Activated T-cell treated with anti-CD3 and anti-CD28 coated beads, Interleukin-2, amount 50 U/mL, for 1 hour (primary cell): ENCODE data around the gene APOF.
"Not testable (repeated sequence)": the region's sequence is repeated elsewhere in the genome, so short reads cannot be mapped to it uniquely, and the experiment has no call there.

ENCODE experiments used
- DNase-seq: peaks from one replicate; pipeline ENCODE4 v3.0.0-alpha.2; 2020

Gene APOF, protein sequence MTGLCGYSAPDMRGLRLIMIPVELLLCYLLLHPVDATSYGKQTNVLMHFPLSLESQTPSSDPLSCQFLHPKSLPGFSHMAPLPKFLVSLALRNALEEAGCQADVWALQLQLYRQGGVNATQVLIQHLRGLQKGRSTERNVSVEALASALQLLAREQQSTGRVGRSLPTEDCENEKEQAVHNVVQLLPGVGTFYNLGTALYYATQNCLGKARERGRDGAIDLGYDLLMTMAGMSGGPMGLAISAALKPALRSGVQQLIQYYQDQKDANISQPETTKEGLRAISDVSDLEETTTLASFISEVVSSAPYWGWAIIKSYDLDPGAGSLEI

DNA sequence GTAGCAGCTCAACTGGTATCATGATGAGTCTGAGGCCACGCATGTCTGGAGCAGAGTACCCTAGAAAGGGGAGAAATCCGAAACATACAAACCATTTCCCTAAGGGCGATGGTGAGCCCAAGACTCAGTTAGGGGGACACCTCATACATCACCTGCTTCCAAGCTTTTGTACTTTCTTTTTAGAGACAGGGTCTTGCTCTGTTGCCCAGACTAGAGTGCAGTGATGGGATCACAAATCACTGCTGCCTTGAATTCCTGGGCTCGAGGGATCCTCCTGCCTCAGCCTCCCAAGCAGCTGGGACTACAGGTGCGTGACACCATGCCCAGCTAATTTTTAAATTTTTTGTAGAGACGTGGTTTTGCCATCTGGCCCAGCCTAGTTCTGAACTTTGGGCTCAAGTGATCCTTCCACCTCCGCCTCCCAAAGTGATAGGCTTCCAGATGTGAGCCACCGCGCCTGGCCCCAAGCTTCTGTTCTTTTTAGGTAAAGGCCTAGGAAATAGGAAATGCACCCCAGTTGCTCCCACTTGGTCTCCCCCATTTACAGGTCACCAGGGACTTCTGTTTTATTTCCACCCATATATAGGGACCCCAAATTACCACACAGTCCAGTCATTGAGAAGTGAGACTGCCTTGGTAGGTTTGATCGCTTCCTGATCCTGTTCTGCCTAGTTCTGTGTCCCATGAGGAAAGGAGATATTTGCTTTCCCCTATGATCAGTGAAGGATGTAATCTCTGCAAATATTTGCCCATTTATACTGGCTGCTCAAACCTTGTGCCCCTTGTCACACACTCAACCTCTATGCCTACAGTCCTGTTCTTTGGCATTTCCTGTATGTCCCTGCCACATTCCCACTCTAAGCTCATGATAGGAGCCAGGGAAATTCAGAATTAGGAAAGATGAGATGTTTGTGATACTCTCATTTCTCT is at the start of gene APOF:
Gene APOF, minus strand, starts transcription at position 728 of the 930 bp plus-strand sequence. Its CDS starts 112 bp downstream, at position 616.
- DNase-seq, result no peak

DNA sequence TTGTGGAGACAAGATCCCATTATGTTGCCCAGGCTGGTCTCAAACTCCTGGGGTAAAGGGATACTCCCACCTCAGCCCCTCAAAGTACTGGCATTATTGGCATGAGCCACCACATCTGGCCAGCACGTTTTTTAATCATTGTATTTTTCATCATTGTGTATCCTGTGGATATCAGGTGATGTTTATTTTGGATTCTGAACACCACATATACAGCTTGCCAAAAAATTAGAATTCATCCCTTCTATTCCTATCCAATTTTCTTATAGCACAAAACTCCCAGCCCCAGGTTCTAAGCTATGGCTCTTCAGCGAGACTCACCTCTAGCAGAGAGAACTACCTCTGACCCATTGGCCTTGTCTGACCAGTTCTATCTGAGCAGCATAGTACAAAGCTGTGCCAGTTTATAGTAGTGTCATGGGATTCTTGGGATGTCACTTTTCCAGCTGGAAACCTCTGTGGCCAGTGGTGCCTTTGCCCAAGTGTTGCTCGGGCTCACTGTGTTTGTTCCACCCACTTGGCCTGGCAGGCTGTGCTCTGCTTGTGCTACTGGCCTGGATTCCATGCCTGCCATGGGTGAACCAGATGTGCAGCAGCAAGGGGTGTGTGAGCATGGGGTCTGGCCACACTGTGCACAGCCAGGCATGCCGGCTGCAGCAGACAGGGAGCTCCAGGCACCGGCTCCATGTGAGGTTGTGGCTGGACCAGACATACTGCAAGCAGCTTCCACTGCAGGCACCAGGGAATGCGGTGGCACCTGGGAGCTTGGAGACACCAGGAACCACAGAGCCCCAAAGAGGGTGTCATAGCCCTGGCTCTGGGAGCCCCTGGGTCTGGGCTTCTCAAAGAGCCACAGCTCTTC is 49.4 kb upstream of the APOF start:
- DNase-seq, result no peak

DNA sequence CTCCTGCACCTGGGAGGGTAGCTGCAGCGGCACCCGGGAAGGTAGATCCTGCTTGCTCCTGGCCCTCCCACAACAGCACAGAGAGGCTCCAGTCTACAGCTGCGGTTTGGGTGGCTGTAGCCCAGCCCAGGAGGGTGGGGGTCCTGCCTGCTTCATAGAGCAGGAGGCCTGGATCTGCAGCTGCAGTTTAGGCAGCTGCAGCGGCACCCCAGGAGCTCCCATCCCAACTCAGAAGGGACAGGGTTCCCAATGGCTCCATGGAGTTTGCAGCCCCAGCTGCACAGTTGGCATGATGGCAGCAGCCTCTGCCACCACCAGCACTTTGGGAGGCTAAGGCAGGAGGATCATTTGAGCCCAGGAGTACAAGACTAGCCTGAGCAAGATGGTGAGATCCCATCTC is 48.1 kb upstream of the APOF start:
- no peak for DNase-seq

DNA sequence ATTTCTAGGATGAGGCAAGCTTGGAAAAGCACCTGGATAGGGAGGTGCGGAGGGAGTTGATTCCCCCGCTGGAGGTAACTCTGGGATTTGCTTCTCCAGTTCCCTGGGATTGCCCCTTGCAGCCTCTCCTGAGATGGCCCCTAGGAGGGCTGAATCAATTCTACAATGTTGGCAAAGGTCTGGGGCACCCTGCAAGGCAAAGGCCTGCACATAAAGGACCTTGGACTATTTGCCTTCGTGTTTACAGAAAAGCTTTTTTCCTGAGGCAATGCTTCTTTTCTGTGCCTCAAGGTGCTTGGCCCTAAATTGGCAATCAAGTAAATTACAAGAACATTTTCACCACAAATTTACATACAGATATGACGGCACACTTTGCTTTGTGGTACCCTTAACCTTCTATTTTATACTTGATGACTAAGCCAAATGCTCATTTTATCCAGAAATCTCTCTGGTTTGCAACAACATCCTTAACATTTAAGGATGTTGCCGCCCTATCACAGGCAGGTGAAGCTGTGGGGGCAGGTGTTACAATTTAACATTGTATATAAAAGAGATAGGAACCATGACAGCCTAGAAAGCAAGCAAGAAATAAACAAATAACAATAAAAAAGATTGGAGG is 46.3 kb upstream of the APOF start:
- DNase-seq, result no peak

DNA sequence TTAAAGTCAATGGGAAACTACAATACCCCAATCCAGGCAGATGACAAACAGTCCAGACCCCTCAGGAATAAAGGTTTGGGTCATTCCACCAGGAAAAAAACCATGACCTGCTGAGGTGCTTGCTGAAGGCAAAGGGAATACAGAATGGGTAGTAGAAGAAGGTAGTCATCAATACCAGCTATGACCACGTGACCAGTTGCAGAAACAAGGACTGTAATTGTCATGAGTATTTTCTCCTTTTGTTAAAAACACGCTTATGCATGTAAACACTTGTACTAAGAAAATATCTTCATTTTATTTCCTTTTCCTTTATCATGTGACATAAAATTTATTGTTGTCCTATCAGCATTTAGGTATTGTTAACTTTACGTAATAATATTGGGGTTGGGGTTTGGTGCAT is 41.6 kb upstream of the APOF start:
- not testable (repeated sequence) for DNase-seq

DNA sequence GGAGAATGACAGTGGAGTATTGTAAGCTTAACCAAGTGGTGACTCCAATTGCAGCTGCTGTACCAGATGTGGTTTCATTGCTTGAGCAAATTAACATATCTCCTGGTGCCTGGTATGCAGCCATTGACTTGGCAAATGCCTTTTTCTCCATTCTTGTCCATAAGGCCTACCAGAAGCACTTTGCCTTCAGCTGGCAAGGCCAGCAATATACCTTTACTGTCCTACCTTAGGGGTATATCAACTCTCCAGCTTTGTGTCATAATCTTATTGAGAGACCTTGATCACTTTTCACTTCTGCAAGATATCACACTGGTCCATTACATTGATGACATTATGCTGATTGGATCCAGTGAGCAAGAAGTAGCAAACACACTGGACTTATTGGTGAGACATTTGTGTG is 39.0 kb upstream of the APOF start:
- not testable (repeated sequence) for DNase-seq

DNA sequence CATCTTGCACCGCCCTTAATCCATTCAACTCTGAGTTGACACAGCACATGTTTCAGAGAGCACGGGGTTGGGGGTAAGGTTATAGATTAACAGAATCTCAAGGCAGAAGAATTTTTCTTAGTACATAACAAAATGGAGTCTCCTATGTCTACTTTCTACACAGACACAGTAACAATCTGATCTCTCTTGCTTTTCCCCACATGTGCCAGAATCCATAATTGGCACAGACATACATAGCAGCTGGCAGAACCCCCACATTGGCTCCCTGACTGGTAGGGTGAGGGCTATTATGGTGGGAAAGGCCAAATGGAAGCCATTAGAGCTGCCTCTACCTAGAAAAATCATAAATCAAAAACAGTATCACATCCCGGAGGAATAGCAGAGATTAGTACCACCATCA is 38.5 kb upstream of the APOF start:
- not testable (repeated sequence) for DNase-seq

DNA sequence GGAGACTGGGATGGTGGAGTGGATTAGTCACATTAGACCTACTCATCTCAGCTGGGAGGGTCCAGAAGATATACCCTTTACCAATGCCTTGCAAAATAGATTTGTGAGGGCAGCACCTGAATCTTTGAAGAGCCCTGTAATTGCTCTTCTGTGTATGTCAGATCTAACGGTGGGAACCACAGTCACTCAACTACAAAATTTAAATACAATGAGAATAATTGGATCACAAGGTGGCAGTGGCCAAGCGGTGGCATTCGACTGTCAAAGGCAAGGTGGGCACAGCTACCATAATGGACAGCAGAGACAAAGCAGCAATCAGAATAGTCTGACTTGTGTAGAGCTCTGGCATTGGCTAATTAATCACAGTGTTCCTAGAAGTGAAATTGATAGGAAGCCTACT is 36.8 kb upstream of the APOF start:
- not testable (repeated sequence) for DNase-seq

DNA sequence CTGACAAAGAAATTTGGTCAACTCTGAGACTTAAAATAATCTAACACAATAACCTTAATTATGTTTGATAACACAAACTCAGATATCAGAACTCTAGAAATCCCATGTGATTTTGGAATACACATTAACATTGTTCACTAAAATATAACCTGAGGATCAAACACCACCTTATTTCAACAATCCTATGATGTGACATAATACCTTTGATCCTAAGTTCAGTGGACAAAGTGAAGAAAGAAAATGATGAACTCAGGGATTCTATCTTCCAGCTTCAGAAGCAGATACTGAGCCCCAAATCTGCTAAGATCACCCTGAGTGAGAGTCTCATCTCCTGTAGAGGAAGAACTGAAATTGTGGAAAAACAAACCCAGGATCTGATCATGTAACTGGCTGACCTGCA is 35.7 kb upstream of the APOF start:
- DNase-seq, result no peak

DNA sequence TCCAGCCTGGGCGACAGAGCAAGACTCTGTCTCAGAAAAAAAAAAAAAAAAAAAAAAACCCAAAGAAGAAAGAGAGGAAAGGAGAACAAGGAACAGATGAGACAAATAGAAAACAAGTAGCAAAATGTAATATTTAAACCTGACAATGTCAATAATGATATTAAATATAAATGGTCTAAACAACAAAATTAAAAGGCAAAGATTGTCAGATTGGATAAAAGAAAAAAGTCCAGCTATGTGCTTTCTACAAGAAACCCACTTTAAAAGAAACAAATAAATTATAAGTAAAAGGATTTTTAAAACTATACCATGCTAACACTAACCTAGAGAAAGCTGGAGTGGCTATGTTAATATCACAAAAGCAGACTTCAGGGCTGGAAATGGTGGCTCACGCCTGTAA is 29.7 kb upstream of the APOF start:
- DNase-seq, result no peak

DNA sequence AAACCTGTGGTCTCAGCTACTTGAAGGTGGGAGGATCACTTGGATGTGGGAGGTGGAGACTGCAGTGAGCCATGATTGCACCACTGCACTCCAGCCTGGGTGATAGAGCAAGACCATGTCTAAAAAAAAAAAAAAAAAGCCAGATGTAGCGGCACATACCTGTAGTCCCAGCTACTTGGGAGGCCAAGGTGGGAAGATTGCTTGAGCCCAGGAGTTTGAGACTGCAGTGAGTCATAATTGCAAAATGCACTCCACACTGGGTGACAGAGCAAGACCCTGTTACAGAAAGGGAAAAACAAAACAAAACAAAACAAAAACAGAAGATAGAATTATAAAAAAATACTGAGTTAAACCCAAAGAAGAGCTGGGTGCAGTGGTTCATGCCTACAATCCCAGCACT is 29.1 kb upstream of the APOF start:
- no peak for DNase-seq

DNA sequence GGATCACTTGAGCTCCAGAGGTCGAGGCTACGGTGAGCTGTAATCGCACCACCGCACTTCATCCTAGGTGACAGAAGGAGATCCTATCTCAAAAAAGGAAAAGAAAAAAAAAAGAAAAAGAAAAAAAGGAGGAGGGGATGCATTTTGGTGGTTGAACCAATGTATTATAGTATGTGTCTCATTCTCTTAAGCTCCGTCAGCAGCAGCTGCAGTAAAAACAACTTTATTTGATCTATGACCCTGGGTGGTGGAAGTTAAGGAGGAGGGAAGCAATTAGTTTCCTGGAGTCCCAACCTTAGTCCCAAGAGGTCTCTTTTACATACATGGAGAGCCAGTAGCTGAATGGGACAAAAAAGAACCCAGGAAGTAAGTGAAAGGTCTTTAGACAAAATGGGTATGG is 26.8 kb upstream of the APOF start:
- no peak for DNase-seq

DNA sequence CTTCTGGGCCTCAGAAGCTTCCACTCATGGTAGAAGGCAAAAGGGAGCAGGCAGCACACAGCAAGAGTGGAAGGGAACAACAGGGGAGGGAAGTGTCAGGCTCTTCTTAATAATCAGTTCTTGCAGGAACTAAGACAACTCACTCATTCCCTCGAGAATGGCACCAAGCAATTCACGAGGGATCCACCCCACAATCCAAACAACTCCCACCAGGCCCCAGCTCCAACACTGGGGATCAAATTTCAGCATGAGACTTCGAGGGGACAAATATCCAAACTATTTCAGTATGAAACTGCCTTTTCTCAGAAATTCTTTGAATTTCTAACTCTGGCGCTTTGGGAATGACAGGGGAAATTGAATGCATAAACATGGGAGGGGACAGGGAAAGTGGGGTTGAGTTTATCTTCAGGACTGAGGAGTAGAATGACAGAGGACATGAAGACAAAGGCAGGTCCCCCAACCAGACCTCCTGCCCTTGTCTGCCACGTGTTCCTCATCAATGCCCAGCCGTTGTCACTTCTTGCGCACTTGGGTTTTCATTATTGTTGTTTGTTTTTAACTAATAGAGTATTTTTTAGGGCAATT is 24.6 kb upstream of the APOF start:
- no peak for DNase-seq

DNA sequence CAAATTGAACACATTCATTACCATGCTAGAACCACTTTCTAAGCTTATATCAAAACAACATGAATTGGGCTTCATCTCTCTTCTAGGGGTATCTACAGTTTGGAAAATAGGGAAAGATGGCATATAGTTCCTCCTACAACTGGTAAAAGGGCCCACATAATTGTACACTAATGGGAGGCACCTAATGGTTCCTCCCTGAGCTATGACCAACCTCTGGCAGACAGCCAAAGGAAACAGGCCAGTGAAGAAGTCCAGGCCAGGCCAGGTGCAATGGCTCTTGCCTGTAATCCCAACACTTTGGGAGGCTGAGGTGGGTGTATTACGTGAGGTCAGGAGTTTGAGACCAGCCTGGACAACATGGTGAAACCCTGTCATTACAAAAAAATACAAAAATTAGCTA is 23.2 kb upstream of the APOF start:
- DNase-seq, result no peak

DNA sequence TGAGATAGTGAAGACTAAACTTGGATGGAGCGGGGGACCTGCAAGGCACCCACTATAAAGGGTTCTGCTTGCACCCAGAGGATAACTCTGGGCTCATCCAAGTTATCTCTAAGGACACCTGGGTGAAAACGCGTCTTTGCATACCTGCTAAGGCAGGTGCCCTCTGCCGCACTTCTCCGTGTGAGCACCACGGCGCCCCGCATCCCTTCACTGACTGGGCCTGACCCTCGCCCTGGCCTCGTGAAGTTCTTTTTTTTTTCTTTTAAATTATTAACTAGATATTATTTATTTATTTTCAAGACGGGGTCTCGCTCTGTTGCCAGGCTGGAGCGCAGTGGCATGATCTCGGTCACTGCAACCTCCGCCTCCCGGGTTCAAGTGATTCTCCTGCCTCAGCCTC is 20.0 kb upstream of the APOF start:
- DNase-seq, result no peak

DNA sequence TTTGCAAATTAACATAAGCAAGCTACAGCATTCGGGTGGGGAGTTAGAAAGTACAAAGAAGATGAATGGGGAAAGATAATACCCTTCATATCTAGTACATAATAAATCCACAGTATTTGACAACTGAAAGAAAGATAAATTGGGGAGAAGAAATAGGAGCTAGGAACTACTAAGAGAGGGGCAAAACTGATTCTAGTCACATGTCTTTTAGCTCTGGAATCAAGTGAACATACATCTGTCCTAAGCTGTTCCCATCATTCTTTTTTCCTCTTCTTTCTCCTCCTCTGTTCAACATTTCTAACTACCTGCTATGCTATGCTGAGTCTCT is 15.3 kb upstream of the APOF start:
- DNase-seq, result no peak

DNA sequence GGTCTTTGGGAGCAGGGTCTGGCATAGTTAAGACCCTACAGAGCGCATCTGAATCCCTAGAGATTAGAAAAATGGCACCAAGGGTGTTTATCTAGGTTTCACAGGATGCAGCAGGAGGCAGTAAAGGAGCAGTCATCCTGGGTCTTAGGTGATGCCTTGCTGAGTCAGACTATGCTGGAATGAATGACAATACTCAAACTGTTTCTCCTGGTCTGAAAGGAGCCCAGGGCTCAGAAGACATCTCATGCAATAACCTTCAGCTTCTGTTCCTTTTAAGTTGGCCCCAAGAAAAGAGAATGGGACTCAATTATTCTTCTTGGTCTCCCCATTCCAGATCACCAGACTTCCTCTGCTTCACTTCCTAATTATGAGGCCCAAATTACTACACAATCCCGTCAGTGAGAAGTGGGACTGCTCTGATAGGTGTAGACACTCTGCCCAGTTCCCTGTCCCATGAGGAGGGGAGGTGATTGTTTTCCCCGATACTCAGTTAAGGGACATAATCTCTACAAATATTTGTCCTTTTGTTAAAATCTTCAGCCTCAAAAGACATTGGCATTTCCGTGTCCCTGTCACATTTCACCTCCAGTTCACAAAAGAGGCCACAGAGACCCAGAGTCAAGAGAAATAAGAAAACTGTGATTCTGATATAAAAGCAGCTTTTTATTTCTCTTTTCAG is 14.8 kb upstream of the APOF start:
- DNase-seq, result no peak

DNA sequence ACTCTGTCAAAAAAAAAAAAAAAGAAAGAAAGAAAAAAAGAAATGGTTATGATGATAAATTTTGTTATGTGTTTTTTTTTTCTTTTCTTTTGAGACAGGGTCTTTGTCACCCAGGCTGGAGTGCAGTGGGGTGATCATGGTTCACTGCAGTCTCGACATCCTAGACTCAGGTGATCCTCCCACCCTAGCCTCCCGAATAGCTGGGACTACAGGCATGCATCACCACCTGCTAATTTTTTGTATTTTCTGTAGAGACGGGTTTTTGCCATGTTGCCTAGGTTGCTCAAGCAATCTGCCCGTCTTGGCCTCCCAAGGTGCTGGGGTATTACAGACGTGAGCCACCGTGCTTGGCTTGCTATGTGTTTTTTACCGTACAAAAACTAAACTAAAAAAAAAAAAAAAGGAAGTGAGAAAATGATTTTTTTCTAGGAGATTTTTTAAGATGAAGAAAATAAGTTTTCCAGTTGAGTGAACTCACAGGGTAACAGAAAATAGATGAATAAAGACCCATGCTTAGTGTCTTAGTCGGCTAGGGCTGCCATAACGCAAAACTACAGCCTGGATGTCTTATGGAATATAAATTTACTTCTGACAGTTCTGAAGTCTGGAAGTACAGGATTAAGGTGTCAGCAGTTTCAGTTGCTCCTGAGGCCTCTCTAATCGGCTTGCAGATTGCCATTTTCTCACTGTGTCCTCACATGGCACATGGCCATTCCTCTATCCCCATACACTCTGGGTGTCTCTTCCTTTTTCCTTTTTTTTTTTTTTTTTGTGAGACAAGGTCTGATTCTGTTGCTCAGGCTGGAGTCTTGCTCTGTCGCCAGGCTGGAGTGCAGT is 13.2 kb upstream of the APOF start:
- DNase-seq, result no peak

DNA sequence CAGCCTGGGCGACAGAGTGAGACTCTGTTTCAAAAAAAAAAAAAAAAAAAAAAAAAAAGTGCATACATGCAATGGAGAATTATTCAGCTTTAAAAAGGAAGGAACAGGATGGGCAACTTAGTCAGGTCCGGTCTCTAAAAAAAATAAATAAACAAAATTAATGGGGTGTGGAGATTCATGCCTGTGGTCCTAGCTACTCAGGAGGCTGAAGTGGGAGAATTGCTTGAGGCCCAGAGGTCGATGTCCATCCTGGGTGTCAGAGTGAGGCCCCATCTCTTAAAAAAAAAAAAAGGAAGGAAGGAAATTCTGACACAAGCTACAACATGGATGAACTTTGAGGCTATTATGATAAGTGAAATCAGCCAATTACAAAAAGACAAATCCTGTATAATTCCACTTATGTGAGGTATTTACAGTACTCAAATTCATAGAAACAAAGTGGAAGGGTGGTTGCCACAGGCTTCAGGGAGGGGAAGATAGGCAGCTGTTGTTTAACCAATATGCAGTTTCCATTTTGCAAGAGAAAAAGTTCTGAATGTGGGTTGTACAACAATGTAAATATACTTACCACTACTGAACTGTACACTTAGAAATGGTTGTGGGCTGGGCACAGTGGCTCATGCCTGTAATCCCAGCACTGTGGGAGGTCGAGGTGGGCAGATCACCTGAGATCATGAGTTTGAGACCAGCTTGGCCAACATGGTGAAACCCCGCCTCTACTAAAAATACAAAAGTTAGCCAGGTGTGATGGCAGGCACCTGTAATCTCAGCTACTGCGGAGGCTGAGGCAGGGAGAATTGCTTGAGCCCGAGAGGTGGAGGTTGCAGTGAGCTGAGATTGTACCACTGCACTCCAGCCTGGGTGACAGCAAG is 12.3 kb upstream of the APOF start:
- no peak for DNase-seq

DNA sequence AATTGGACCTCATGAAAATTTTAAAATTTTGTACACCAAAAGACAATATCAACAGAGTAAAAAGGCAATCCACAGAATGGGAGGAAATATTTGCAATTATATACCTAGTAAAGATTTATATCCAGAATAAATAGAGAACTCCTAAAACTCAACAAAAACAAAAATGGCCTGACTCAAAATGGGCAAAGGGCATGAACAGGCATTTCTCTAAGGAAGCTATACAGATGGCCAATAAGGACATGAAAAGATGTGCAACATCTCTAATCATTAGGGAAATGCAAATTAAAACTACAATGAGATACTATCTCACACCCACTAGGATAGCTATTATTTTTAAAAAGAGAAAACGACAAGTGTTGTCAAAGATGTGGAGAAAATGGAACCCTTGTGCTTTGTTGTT is 10.9 kb upstream of the APOF start:
- DNase-seq, result no peak
